Kidney (tissue), 14 donors: ENCODE data around the gene CARMIL3. TPM values are rescaled to one million over a fixed set of nuclear protein-coding genes. Genes with fewer than 3 reads are reported as not detected.

Experiments used
- DNase-seq, 5 donors: peaks; one replicate each; pipeline ENCODE4 v3.0.0-alpha.2; 2013 to 2020
- FAIRE-seq: peaks from 2 replicates; lab custom pipeline; 2012; peaks lifted over from hg19 to GRCh38; lab: Jason Lieb, UNC
- H3K27ac ChIP-seq, 2 donors: one replicate each; pipeline ENCODE4 v1.7.0; 2013; ENCODE audit warnings: low read depth in 2 of 2, low read length in 2 of 2, inconsistent platforms in 1 of 2
- H3K27me3 ChIP-seq: one replicate; pipeline ENCODE4 v1.7.1; 2013; ENCODE audit warnings: low read length, inconsistent platforms; ENCODE audit not compliant: control insufficient read depth, insufficient read depth
- H3K36me3 ChIP-seq, 3 donors: one replicate each; pipeline versions ENCODE4 v1.7.0 to v1.7.1; 2013; ENCODE audit warnings: low read length in 3 of 3, control low read depth in 1 of 3, inconsistent platforms in 1 of 3; ENCODE audit not compliant: insufficient read depth in 3 of 3, control insufficient read depth in 2 of 3
- H3K4me1 ChIP-seq, 3 donors: one replicate each; pipeline versions ENCODE4 v1.7.0 to v1.7.1; 2013; ENCODE audit warnings: low read length in 3 of 3, inconsistent platforms in 1 of 3, low read depth in 1 of 3; ENCODE audit not compliant: control insufficient read depth in 2 of 3, insufficient read depth in 2 of 3
- H3K4me3 ChIP-seq, 3 donors: one replicate each; pipeline versions ENCODE4 v1.7.0 to v1.8.1; 2013; ENCODE audit warnings: low read length in 3 of 3, control low read depth in 1 of 3, inconsistent platforms in 1 of 3
- H3K9ac ChIP-seq, 3 donors: one replicate each; pipeline versions ENCODE4 v1.7.0 to v1.7.1; 2013; ENCODE audit warnings: low read length in 3 of 3, control low read depth in 1 of 3, inconsistent platforms in 1 of 3
- H3K9me3 ChIP-seq, 3 donors: one replicate each; pipeline versions ENCODE4 v1.7.0 to v1.7.1; 2013; ENCODE audit warnings: low read length in 3 of 3, control low read depth in 1 of 3, inconsistent platforms in 1 of 3; ENCODE audit not compliant: control insufficient read depth in 2 of 3, insufficient read depth in 1 of 3
- CTCF ChIP-seq: IDR thresholded peaks from 3 replicates; pipeline ENCODE4 v1.5.1; 2012; ENCODE audit warnings: mild to moderate bottlenecking, moderate library complexity, borderline replicate concordance; ENCODE audit not compliant: insufficient read depth; ENCODE audit errors: extremely low read depth
- intact Hi-C: fragments of 100-400 bp; cut with DNase I; formaldehyde crosslinking; loops from one replicate; pipeline ENCODE4 v1.11.1; 2022
- polyA plus RNA-seq: library from polyadenylated mRNA; stranded (reverse); fragments of 350-450 nt; fragmentation: Illumina TruSeq; extraction: RNeasy Lipid Tissue Mini Kit (QIAGEN cat#74804); gene quantifications from one replicate; pipeline ENCODE4 v1.2.3, GENCODE V29; 2014; ENCODE audit warnings: low read depth, low replicate concordance; ENCODE audit not compliant: insufficient read depth
- total RNA-seq: library from RNA; stranded (reverse); fragmentation: NEBNext Ultra II Directional; extraction: Animal tissue kit (Norgen Biotek cat#: 25700); gene quantifications from one replicate; pipeline ENCODE4 v1.2.1, GENCODE V29; 2021
- donor health status: control.
- donor health status: control.
- donor health status: control.
- donor health status: control.
- donor health status: control.
- donor health status: DM: yes; HTN: yes; CAD: no.
- donor health status: Normal renal cell carcinoma (clear cell type).

The CARMIL3 gene
- total and polyA plus RNA-seq, 2 donors from 2014 or later = 1.4 to 1.5 TPM

GRCh38 chr14:24113379-24113800 is 61.6 kb downstream of the CARMIL3 start:
- Histone ChIP-seq H3K4me3 (peak overlapping the region; percentile 73 to 93 (median 84)), H3K9me3 (no peaks in the 10 kb centered on the region), H3K36me3 (peaks cover 0 to 12% (median 5%) of the 10 kb centered on the region in 3 donors), H3K27me3 (no peaks in the 10 kb centered on the region), H3K4me1 (peaks cover 0 to 28% (median 10%) of the 10 kb centered on the region in 3 donors), H3K27ac (peak overlapping the region; percentile 99 to 100), H3K9ac (peak overlapping the region; percentile 41 to 87 (median 80))
- intact Hi-C loops = no loop called here
- DNase-seq = no peak
- TF ChIP-seq CTCF = no peak
- FAIRE-seq = no peak

- Histone ChIP-seq H3K27ac (peak overlapping the region; percentile 99 to 100), H3K4me1 (peaks cover 0 to 24% (median 10%) of the 10 kb centered on the region in 3 donors), H3K27me3 (no peaks in the 10 kb centered on the region), H3K36me3 (peaks cover 3 to 18% (median 11%) of the 10 kb centered on the region in 3 donors), H3K9ac (peak overlapping the region; percentile 80 to 87 (median 86)), H3K9me3 (no peaks in the 10 kb centered on the region), H3K4me3 (peak overlapping the region; percentile 73 to 93 (median 84))
- intact Hi-C loops = no loop called here
- FAIRE-seq = no peak
- no peak for TF ChIP-seq CTCF
- DNase-seq = peak; percentile 88 to 97 (median 94)
These were observed 62.2 kb downstream of the CARMIL3 start for GRCh38 chr14:24113801-24114531.

- no peaks in the 10 kb centered on the region for H3K9me3 ChIP-seq
- H3K27me3 ChIP-seq = no peaks in the 10 kb centered on the region
- intact Hi-C loops = no loop called here
- H3K36me3 ChIP-seq = peaks cover 7 to 26% (median 18%) of the 10 kb centered on the region in 3 donors
- H3K4me3 ChIP-seq = peak within 1 kb of the TSS; percentile 73 to 93 (median 93)
- TF ChIP-seq CTCF = peak; percentile 1
- FAIRE-seq (peak; percentile 97), DNase-seq (peak; percentile 99 to 100 (median 100))
- peak within 1 kb of the TSS; percentile 99 to 100 for H3K27ac ChIP-seq
- peak within 1 kb of the TSS; percentile 80 to 88 (median 86) for H3K9ac ChIP-seq
- peaks cover 0 to 24% (median 10%) of the 10 kb centered on the region in 3 donors for H3K4me1 ChIP-seq
These were observed 63.0 kb downstream of the CARMIL3 start, which contains the start of the genes DCAF11 and NRL for GRCh38 chr14:24114532-24115421. TSS of gene DCAF11 (plus strand) at chr14:24114777. CDS start at chr14:24115595, 818 bp downstream. TSS of gene NRL (minus strand) at chr14:24114949. CDS start at chr14:24082848, 32,101 bp downstream.
